ENCODE results near the gene TBC1D16. TPM values are rescaled to one million over a fixed set of nuclear protein-coding genes. Genes with fewer than 3 reads are reported as not detected.

TBC1D16 gene
- total RNA-seq, 3 donors from 2014 or later (not counting 1 experiment from before 2014, with no cell fraction given), result 0.49 to 1.00 (median 0.65) TPM

GRCh38 chr17:79932451-79933306 is 103.0 kb downstream of the TBC1D16 start:
- no peak overlapping the region for H3K27ac Mint-ChIP-seq
- TF ChIP-seq CTCF (IDR thresholded peaks at IDR 0.05), result no peak
- intact Hi-C loops (cut with micrococcal nuclease), result no loop called here
- Histone ChIP-seq H3K27me3 (ENCODE audit: control insufficient read depth, insufficient read depth, low read length) (peaks cover 20% of the 10 kb centered on the region), H3K9me3 (ENCODE audit: control insufficient read depth, insufficient read depth, low read length) (no peaks in the 10 kb centered on the region), H3K4me1 (ENCODE audit: control insufficient read depth, insufficient read depth, low read length) (peaks cover 60% of the 10 kb centered on the region), H3K36me3 (ENCODE audit: control insufficient read depth, insufficient read depth, low read length) (no peaks in the 10 kb centered on the region), H3K27ac (ENCODE audit: low read length) (no peak overlapping the region), H3K4me3 (ENCODE audit: low read length) (no peak overlapping the region)
- 65% methylated on average over 10 of the region's 10 CpGs for WGBS (ENCODE audit: insufficient coverage)
- no peaks in the 10 kb centered on the region for H3K9me3 Mint-ChIP-seq
- peak overlapping the region; percentile 17 for H3K4me3 Mint-ChIP-seq
- DNase-seq (no peak), ATAC-seq (no peak)
- no peaks in the 10 kb centered on the region for H3K36me3 Mint-ChIP-seq
- peaks cover 11 to 51% of the 10 kb centered on the region in 2 donors for H3K27me3 Mint-ChIP-seq (ENCODE audit: low read depth in 2 of 2)
- peaks cover 7 to 34% of the 10 kb centered on the region in 2 donors for H3K4me1 Mint-ChIP-seq

GRCh38 chr17:79931817-79932309 is 103.8 kb downstream of the TBC1D16 start:
- no peak overlapping the region for H3K4me3 ChIP-seq (ENCODE audit: low read length)
- 85% methylated on average over 10 of the region's 10 CpGs for WGBS (ENCODE audit: insufficient coverage)
- ATAC-seq (no peak), DNase-seq (no peak)
- peaks cover 55% of the 10 kb centered on the region for H3K4me1 ChIP-seq (ENCODE audit: control insufficient read depth, insufficient read depth, low read length)
- no peak overlapping the region for H3K27ac ChIP-seq (ENCODE audit: low read length)
- no peak for TF ChIP-seq CTCF (IDR thresholded peaks at IDR 0.05)
- H3K4me3 Mint-ChIP-seq, result no peak overlapping the region
- H3K36me3 Mint-ChIP-seq, result no peaks in the 10 kb centered on the region
- intact Hi-C loops (cut with micrococcal nuclease), result no loop called here
- H3K36me3 ChIP-seq (ENCODE audit: control insufficient read depth, insufficient read depth, low read length), result no peaks in the 10 kb centered on the region
- H3K4me1 Mint-ChIP-seq, result peaks cover 7 to 26% of the 10 kb centered on the region in 2 donors
- H3K9me3 ChIP-seq (ENCODE audit: control insufficient read depth, insufficient read depth, low read length), result no peaks in the 10 kb centered on the region
- H3K9me3 Mint-ChIP-seq, result no peaks in the 10 kb centered on the region
- no peak overlapping the region for H3K27ac Mint-ChIP-seq
- peaks cover 11 to 49% of the 10 kb centered on the region in 2 donors for H3K27me3 Mint-ChIP-seq (ENCODE audit: low read depth in 2 of 2)
- H3K27me3 ChIP-seq (ENCODE audit: control insufficient read depth, insufficient read depth, low read length), result peaks cover 20% of the 10 kb centered on the region

GRCh38 chr17:79930877-79931816 is 104.5 kb downstream of the TBC1D16 start:
- peaks cover 7 to 18% of the 10 kb centered on the region in 2 donors for H3K4me1 Mint-ChIP-seq
- Histone ChIP-seq H3K9me3 (ENCODE audit: control insufficient read depth, insufficient read depth, low read length) (no peaks in the 10 kb centered on the region), H3K27me3 (ENCODE audit: control insufficient read depth, insufficient read depth, low read length) (peaks cover 20% of the 10 kb centered on the region), H3K36me3 (ENCODE audit: control insufficient read depth, insufficient read depth, low read length) (no peaks in the 10 kb centered on the region), H3K4me3 (ENCODE audit: low read length) (no peak overlapping the region), H3K4me1 (ENCODE audit: control insufficient read depth, insufficient read depth, low read length) (peaks cover 48% of the 10 kb centered on the region), H3K27ac (ENCODE audit: low read length) (no peak overlapping the region)
- H3K27ac Mint-ChIP-seq, result no peak overlapping the region
- H3K4me3 Mint-ChIP-seq, result no peak overlapping the region
- no peaks in the 10 kb centered on the region for H3K9me3 Mint-ChIP-seq
- H3K27me3 Mint-ChIP-seq (ENCODE audit: low read depth in 2 of 2), result peaks cover 11 to 49% of the 10 kb centered on the region in 2 donors
- 44% methylated on average over 17 of the region's 17 CpGs for WGBS (ENCODE audit: insufficient coverage)
- intact Hi-C loops (cut with micrococcal nuclease), result no loop called here
- no peak for DNase-seq
- ATAC-seq, result no peak
- no peaks in the 10 kb centered on the region for H3K36me3 Mint-ChIP-seq
- no peak for TF ChIP-seq CTCF (IDR thresholded peaks at IDR 0.05)
